Fibroblast of lung (primary cell): ENCODE results near the gene GPR4.

Experiments used
- CTCF ChIP-seq, 2 donors: IDR thresholded peaks in 1 of 2; conservative IDR thresholded peaks in 1 of 2; 1 replicate in 1 of 2; 2 replicates in 1 of 2; pipeline ENCODE4 v1.5.1; 2011 to 2012; ENCODE audit warnings: low read length in 2 of 2, control low read depth in 1 of 2, inconsistent platforms in 1 of 2, low read depth in 1 of 2, mild to moderate bottlenecking in 1 of 2
- EZH2 ChIP-seq: IDR thresholded peaks from 2 replicates; pipeline ENCODE4 v1.5.1; 2012; ENCODE audit warnings: low read length, control low read depth, mild to moderate bottlenecking; ENCODE audit errors: missing control alignments

GRCh38 chr19:45556835-45557234 is 45.2 kb downstream of the GPR4 start:
- TF ChIP-seq EZH2 (no peak), CTCF (conservative IDR thresholded peaks at IDR 0.05 in 1 of 2, IDR thresholded peaks at IDR 0.05 in 1 of 2; ENCODE audit: low read depth in 1 of 2, low read length in 2 of 2) (no peak)
